ENCODE results near the gene TBC1D25. TPM values are rescaled to one million over a fixed set of nuclear protein-coding genes. Genes with fewer than 3 reads are reported as not detected.
"Not testable (repeated sequence)": the region's sequence is repeated elsewhere in the genome, so short reads cannot be mapped to it uniquely, and the experiment has no call there.

Gene TBC1D25
- total RNA-seq, 3 donors from 2014 or later (not counting 1 experiment from before 2014, with no cell fraction given), result 34.9 to 41.8 (median 36.1) TPM

- no peak overlapping the region for H3K4me3 Mint-ChIP-seq
- peaks cover 12% of the 10 kb centered on the region for H3K4me1 ChIP-seq (ENCODE audit: control insufficient read depth, insufficient read depth, low read length)
- no peaks in the 10 kb centered on the region for H3K9me3 Mint-ChIP-seq
- no peak overlapping the region for H3K27ac ChIP-seq (ENCODE audit: low read length)
- intact Hi-C loops (cut with micrococcal nuclease), result no loop called here
- H3K9me3 ChIP-seq (ENCODE audit: control insufficient read depth, insufficient read depth, low read length), result no peaks in the 10 kb centered on the region
- TF ChIP-seq CTCF (IDR thresholded peaks at IDR 0.05), result no peak
- no peak for ATAC-seq
- no peaks in the 10 kb centered on the region for H3K27me3 Mint-ChIP-seq (ENCODE audit: low read depth in 2 of 2)
- no peaks in the 10 kb centered on the region for H3K36me3 Mint-ChIP-seq
- H3K4me1 Mint-ChIP-seq, result peaks cover 11 to 25% of the 10 kb centered on the region in 2 donors
- 93% methylated on average over 10 of the region's 10 CpGs for WGBS (ENCODE audit: insufficient coverage)
- H3K27me3 ChIP-seq (ENCODE audit: control insufficient read depth, insufficient read depth, low read length), result no peaks in the 10 kb centered on the region
- no peak overlapping the region for H3K4me3 ChIP-seq (ENCODE audit: low read length)
- peaks cover 3% of the 10 kb centered on the region for H3K36me3 ChIP-seq (ENCODE audit: control insufficient read depth, insufficient read depth, low read length)
- DNase-seq, result no peak
- H3K27ac Mint-ChIP-seq, result no peak overlapping the region
Observed at GRCh38 chrX:48516285-48516684, 23.2 kb upstream of the TBC1D25 start.

GRCh38 chrX:48516987-48517386 is 22.5 kb upstream of the TBC1D25 start:
- H3K4me1 Mint-ChIP-seq, result peaks cover 14 to 23% of the 10 kb centered on the region in 2 donors
- TF ChIP-seq CTCF (IDR thresholded peaks at IDR 0.05), result no peak
- no peaks in the 10 kb centered on the region for H3K9me3 ChIP-seq (ENCODE audit: control insufficient read depth, insufficient read depth, low read length)
- H3K4me3 ChIP-seq (ENCODE audit: low read length), result no peak overlapping the region
- no peaks in the 10 kb centered on the region for H3K27me3 ChIP-seq (ENCODE audit: control insufficient read depth, insufficient read depth, low read length)
- DNase-seq (no peak), ATAC-seq (no peak)
- no peak overlapping the region for H3K27ac Mint-ChIP-seq
- H3K9me3 Mint-ChIP-seq, result no peaks in the 10 kb centered on the region
- no peaks in the 10 kb centered on the region for H3K27me3 Mint-ChIP-seq (ENCODE audit: low read depth in 2 of 2)
- peaks cover 13% of the 10 kb centered on the region for H3K4me1 ChIP-seq (ENCODE audit: control insufficient read depth, insufficient read depth, low read length)
- no peak overlapping the region for H3K4me3 Mint-ChIP-seq
- no peak overlapping the region for H3K27ac ChIP-seq (ENCODE audit: low read length)
- H3K36me3 Mint-ChIP-seq, result no peaks in the 10 kb centered on the region
- WGBS (ENCODE audit: insufficient coverage), result 47% methylated on average over 5 of the region's 5 CpGs
- intact Hi-C loops (cut with micrococcal nuclease), result no loop called here
- peaks cover 3% of the 10 kb centered on the region for H3K36me3 ChIP-seq (ENCODE audit: control insufficient read depth, insufficient read depth, low read length)

GRCh38 chrX:48519481-48519880 is 20.0 kb upstream of the TBC1D25 start:
- peak overlapping the region in 1 of 2 donors; percentile 31 for H3K27ac Mint-ChIP-seq
- H3K4me3 ChIP-seq (ENCODE audit: low read length); H3K36me3 Mint-ChIP-seq; intact Hi-C loops (cut with micrococcal nuclease); H3K27me3 ChIP-seq (ENCODE audit: control insufficient read depth, insufficient read depth, low read length); ATAC-seq; H3K9me3 Mint-ChIP-seq; H3K36me3 ChIP-seq (ENCODE audit: control insufficient read depth, insufficient read depth, low read length); H3K4me3 Mint-ChIP-seq; DNase-seq; H3K27me3 Mint-ChIP-seq (ENCODE audit: low read depth in 2 of 2); H3K27ac ChIP-seq (ENCODE audit: low read length); H3K9me3 ChIP-seq (ENCODE audit: control insufficient read depth, insufficient read depth, low read length): not testable (repeated sequence)
- 67% methylated on average over 2 of the region's 4 CpGs for WGBS (ENCODE audit: insufficient coverage)
- H3K4me1 Mint-ChIP-seq, result peaks cover 14 to 19% of the 10 kb centered on the region in 2 donors
- H3K4me1 ChIP-seq (ENCODE audit: control insufficient read depth, insufficient read depth, low read length), result peaks cover 28% of the 10 kb centered on the region

- Histone ChIP-seq H3K27ac (ENCODE audit: low read length) (peak overlapping the region; percentile 90), H3K4me3 (ENCODE audit: low read length) (no peak overlapping the region), H3K4me1 (ENCODE audit: control insufficient read depth, insufficient read depth, low read length) (peaks cover 28% of the 10 kb centered on the region), H3K9me3 (ENCODE audit: control insufficient read depth, insufficient read depth, low read length) (no peaks in the 10 kb centered on the region), H3K27me3 (ENCODE audit: control insufficient read depth, insufficient read depth, low read length) (no peaks in the 10 kb centered on the region), H3K36me3 (ENCODE audit: control insufficient read depth, insufficient read depth, low read length) (peaks cover 3% of the 10 kb centered on the region)
- intact Hi-C loops (cut with micrococcal nuclease), result loop anchor here (5.0 kb wide), 1 partner anchor 43 kb away; the partner anchor contains the start of gene FTSJ1
- DNase-seq, result peak in 1 of 2 donors; percentile 34
- 100% methylated on average over 1 of the region's 2 CpGs for WGBS (ENCODE audit: insufficient coverage)
- Mint-ChIP-seq H3K4me3 (peak overlapping the region; percentile 88), H3K27me3 (ENCODE audit: low read depth in 2 of 2) (no peaks in the 10 kb centered on the region), H3K9me3 (no peaks in the 10 kb centered on the region), H3K36me3 (no peaks in the 10 kb centered on the region), H3K4me1 (peaks cover 14 to 19% of the 10 kb centered on the region in 2 donors), H3K27ac (peak overlapping the region; percentile 86 to 92)
- TF ChIP-seq CTCF (IDR thresholded peaks at IDR 0.05), result no peak
- no peak for ATAC-seq
Observed at GRCh38 chrX:48520455-48520854, 19.1 kb upstream of the TBC1D25 start.
